HG03064 (cell line): ENCODE measurements around the gene KIAA1671.

ENCODE experiments used
- ATAC-seq: cut with Tn5 transposase; IDR thresholded peaks from one replicate; pipeline ENCODE4 v1.9.1; 2021; ENCODE audit warnings: low read depth; ENCODE audit not compliant: unreplicated experiment

Gene KIAA1671

GRCh38 chr22:25032066-25032465, 79.5 kb downstream of the KIAA1671 start:
- no peak for ATAC-seq

GRCh38 chr22:25035715-25036114, 83.2 kb downstream of the KIAA1671 start:
- no peak for ATAC-seq

- ATAC-seq = no peak
Measured at GRCh38 chr22:25038239-25038638, 85.7 kb downstream of the KIAA1671 start.

GRCh38 chr22:25038771-25039170, 86.3 kb downstream of the KIAA1671 start:
- ATAC-seq = no peak

- ATAC-seq = no peak
Measured at GRCh38 chr22:25039255-25039654, 86.7 kb downstream of the KIAA1671 start.

GRCh38 chr22:25039754-25040153, 87.2 kb downstream of the KIAA1671 start:
- ATAC-seq = no peak

- no peak for ATAC-seq
Measured at GRCh38 chr22:25045159-25045558, 92.6 kb downstream of the KIAA1671 start.

GRCh38 chr22:25048071-25048470, 95.6 kb downstream of the KIAA1671 start:
- no peak for ATAC-seq

GRCh38 chr22:25048659-25049647, 96.4 kb downstream of the KIAA1671 start:
- ATAC-seq = no peak

GRCh38 chr22:25049770-25050169, 97.3 kb downstream of the KIAA1671 start:
- ATAC-seq = no peak

GRCh38 chr22:25050566-25050965, 98.0 kb downstream of the KIAA1671 start:
- ATAC-seq = no peak

GRCh38 chr22:25051073-25051472, 98.6 kb downstream of the KIAA1671 start:
- ATAC-seq = no peak

GRCh38 chr22:25051983-25052710, 99.6 kb downstream of the KIAA1671 start:
- ATAC-seq = no peak

- no peak for ATAC-seq
Measured at GRCh38 chr22:25053153-25053805, 100.8 kb downstream of the KIAA1671 start.

GRCh38 chr22:25054943-25055511, 102.5 kb downstream of the KIAA1671 start:
- no peak for ATAC-seq

GRCh38 chr22:25057013-25057881, 104.7 kb downstream of the KIAA1671 start:
- ATAC-seq = no peak

- no peak for ATAC-seq
Measured at GRCh38 chr22:25059438-25059837, 106.9 kb downstream of the KIAA1671 start.

GRCh38 chr22:25060522-25061071, 108.1 kb downstream of the KIAA1671 start:
- no peak for ATAC-seq

- no peak for ATAC-seq
Measured at GRCh38 chr22:25061134-25061533, 108.6 kb downstream of the KIAA1671 start.
